GM18870 (cell line): ENCODE measurements around the gene LRRC9.
A peak's percentile ranks its signal among the peaks of the same experiment; 100 is the strongest.
"Not testable (repeated sequence)": the region's sequence is repeated elsewhere in the genome, so short reads cannot be mapped to it uniquely, and the experiment has no call there.

Experiments used
- ATAC-seq: cut with Tn5 transposase; IDR thresholded peaks from one replicate; pipeline ENCODE4 v1.9.1; 2021; ENCODE audit warnings: moderate library complexity; ENCODE audit not compliant: unreplicated experiment

LRRC9 gene

DNA sequence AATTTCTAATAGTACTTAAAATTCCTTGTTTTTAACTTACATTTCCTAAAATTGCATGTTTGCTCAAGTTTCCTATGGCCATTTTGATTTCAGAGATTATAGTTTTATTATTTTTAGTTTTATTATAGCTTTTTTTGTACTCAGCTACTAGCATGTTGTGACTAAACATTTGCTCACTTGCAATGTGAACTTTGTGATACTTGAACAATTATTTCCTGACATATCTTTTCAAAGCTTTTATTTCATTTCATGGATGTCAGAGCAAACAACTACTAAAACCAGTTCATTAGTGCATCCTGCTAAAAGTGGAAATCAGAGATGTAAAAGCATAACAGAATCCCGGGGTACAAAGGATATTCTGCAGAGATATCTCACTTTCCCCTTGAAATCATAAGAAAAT is 138.1 kb downstream of the LRRC9 start:
- no peak for ATAC-seq

- no peak for ATAC-seq
Measured at GRCh38 chr14:60061371-60061770, 141.4 kb downstream of the LRRC9 start.

DNA sequence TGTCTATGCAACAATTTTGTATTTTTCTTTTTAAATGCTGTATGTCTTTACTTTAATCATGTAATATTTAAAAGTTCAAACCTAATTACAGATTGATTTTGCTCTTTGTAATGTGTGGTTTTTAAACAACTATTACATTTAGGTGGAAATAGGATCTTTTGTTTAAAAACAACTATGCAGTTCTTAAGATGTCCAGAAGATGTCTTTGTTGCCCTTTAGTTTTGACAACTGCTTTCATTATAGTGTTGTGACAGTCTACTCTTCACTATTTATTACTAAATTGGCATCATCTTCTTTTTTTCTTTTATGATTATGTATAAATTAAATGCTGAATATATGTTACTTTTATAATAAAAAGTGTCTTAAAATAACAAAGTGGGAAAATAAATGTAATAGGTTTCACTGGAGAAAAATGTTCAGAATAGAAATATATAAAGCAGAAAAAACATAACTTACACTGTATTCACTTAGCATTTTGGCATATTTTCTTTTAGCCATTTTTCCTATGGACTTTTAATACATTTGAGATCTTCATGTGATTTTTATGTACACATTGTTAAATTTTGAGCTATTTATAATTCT is 144.6 kb downstream of the LRRC9 start:
- no peak for ATAC-seq

- ATAC-seq = no peak
Measured at GRCh38 chr14:60067882-60068281, 147.9 kb downstream of the LRRC9 start.

DNA sequence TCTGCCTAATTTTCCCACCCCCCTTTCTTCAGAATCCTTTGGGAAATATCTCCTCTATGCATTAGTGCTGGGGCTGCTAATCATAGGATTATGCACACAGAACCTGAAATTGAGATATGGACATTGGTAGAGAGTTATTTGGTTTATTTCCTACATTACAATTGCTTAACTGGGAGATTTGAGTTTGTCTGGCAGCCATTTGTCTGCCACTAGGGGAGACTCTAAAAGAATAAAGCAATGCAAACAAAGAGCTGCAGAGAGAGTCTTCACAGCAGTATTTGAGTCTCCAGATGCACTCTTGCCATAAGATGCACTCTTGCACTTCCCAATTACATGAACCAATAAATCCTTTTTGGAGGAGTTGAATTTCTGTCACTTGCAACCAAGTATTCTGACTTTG is 159.8 kb downstream of the LRRC9 start:
- no peak for ATAC-seq

GRCh38 chr14:60085085-60085484 is 165.1 kb downstream of the LRRC9 start:
- ATAC-seq = no peak

- ATAC-seq = no peak
Measured at GRCh38 chr14:60085693-60086092, 165.7 kb downstream of the LRRC9 start.

- no peak for ATAC-seq
Measured at GRCh38 chr14:60087668-60088067, 167.7 kb downstream of the LRRC9 start.

- ATAC-seq = no peak
Measured at GRCh38 chr14:60089221-60089620, 169.3 kb downstream of the LRRC9 start.

- no peak for ATAC-seq
Measured at GRCh38 chr14:60090864-60091519, 171.0 kb downstream of the LRRC9 start.

- ATAC-seq = peak; percentile 92
Measured at GRCh38 chr14:60091550-60092525, 171.9 kb downstream of the LRRC9 start, which contains the start of gene PCNX4. TSS of gene PCNX4 (plus strand) at chr14:60091923. CDS start at chr14:60107639, 15,716 bp downstream.

- no peak for ATAC-seq
Measured at GRCh38 chr14:60092526-60092920, 172.6 kb downstream of the LRRC9 start.

DNA sequence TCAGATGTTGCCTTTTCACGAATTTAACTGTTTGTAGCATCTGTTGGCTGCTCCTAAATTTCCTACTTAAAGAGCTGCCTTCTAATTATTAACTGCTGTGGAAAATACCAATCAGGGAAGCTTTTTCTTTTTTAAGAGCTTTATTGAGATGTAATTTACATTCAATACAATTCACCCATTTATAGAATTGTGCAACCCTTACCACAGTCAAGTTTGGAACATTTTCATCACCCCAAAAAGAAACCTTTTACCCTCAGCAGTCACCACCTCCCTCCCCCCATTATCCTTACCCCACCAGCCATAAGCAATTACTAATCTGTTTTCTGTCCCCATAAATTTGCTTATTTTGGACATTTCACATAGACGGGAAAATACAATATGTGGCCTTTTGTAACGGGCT is 173.1 kb downstream of the LRRC9 start:
- ATAC-seq = no peak

DNA sequence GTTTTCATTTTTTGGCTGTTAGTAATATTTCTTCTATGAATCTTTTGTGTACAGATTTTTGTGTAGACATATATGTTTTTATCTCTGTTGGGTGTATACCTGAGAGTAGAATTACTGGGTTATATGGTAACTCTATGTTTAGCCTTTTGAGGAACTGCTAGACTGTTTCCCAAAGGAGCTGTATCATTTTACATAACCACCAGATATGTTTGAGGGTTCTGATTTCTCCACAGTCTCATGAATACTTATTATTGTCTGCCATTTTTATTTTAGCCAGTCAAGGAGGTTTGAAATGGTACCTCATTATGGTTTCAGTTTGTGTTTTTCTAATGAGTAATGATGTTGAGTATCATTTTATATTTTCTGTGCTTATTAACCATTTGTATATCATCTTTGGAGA is 173.7 kb downstream of the LRRC9 start:
- ATAC-seq = no peak

GRCh38 chr14:60094306-60094897 is 174.5 kb downstream of the LRRC9 start:
- no peak for ATAC-seq

DNA sequence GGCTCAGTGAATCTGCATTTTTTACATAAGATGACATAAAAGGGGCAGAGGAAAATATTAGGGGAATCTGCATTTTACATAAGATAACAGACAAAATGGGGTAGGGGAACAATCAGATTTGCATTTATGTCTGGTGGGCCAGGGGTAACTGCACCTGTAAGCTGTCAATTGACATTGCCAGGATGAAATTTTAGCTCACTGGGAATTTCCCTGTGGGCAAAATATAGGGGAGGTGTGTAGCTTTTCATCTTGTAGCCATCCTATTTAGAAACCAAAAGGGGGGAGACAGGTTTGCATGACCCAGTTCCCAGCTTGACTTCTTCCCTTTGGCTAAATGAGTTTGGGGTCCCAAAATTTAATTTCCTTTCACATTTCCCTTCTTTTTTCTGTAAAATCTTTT is 175.3 kb downstream of the LRRC9 start:
- no peak for ATAC-seq

DNA sequence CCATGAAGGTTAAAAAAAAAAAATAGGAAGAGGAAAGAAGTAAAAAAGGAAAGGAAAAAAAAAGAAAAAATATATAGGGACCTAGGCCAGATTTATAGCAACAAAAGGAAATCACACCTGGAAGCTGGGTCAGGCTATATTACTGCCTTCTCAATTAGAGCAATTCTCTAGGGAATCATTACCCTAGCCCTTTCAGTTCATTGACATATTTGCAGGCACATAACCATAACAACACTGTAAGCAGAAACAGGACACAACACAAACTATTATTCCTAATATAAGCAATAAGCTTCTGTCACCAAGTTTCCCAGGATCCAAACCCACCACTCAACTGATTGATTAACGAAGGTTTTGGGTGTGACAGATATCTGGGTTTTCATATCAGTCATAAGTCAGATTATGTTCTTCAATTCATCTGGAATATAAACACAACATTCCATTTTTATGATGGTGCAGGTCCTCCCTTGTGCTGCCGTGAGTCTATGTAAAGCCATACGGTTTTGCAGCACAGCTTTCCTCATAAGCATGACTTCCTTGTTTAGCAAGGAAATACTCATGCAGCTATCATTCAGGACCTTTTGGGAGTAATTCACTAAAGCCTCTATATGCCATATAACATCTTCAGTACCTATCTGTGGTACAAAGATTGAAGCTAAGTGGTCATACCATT is 176.0 kb downstream of the LRRC9 start:
- ATAC-seq = no peak

GRCh38 chr14:60097974-60098373 is 178.0 kb downstream of the LRRC9 start:
- no peak for ATAC-seq

DNA sequence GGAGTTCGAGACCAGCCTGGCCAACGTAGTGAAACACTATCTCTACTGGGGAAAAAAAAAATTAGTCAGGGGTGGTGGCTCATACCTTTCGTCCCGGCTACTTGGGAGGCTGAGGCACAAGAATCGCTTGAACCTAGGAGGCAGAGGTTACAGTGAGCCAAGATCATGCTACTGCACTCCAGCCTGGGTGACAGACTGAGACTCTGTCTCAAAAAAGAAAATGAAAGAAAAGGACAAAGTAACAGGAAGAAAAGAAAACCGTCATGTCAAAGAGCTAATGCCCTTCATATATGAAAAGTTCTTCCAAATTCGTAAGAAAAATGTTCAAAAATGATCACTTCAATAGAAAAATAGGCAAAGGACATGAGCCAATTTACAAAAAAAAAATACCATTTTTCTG is 179.9 kb downstream of the LRRC9 start:
- not testable (repeated sequence) for ATAC-seq

GRCh38 chr14:60101786-60102185 is 181.8 kb downstream of the LRRC9 start:
- ATAC-seq = no peak

- no peak for ATAC-seq
Measured at GRCh38 chr14:60102389-60102788, 182.4 kb downstream of the LRRC9 start.
